HFFc6 (cell line): Measurements from ENCODE around the gene BEND3. TPM values are rescaled to one million over a fixed set of nuclear protein-coding genes. Genes with fewer than 3 reads are reported as not detected.
"Not testable (repeated sequence)": the region's sequence is repeated elsewhere in the genome, so short reads cannot be mapped to it uniquely, and the experiment has no call there.

Source experiments
- DNase-seq: peaks from one replicate; pipeline ENCODE4 v3.0.0-alpha.2; 2018
- H3K27ac Mint-ChIP-seq: 2 replicates; pipeline ENCODE4 v1.8.0; 2020; ENCODE audit warnings: mild to moderate bottlenecking, mixed read lengths
- H3K27me3 Mint-ChIP-seq: 2 replicates; pipeline ENCODE4 v1.8.0; 2021; ENCODE audit warnings: mild to moderate bottlenecking, moderate library complexity, mixed read lengths; ENCODE audit not compliant: insufficient read depth
- H3K36me3 Mint-ChIP-seq: 2 replicates; pipeline ENCODE4 v1.8.0; 2021; ENCODE audit warnings: low read depth, mixed read lengths
- H3K4me1 Mint-ChIP-seq: 2 replicates; pipeline ENCODE4 v1.8.0; 2020; ENCODE audit warnings: low read depth, mixed read lengths
- H3K4me3 Mint-ChIP-seq: 2 replicates; pipeline ENCODE4 v1.8.0; 2020; ENCODE audit warnings: mild to moderate bottlenecking, moderate library complexity, mixed read lengths
- H3K9me3 Mint-ChIP-seq: 2 replicates; pipeline ENCODE4 v1.8.0; 2020; ENCODE audit warnings: mild to moderate bottlenecking, mixed read lengths
- CTCF ChIP-seq: fragments of 200-600 bp; sonication (generic); IDR thresholded peaks from 2 replicates; pipeline ENCODE4 v1.5.0; 2021; ENCODE audit warnings: antibody characterized with exemption, mild to moderate bottlenecking
- total RNA-seq, 6 experiments: library from RNA; stranded (reverse); fragmentation: NEBNext Ultra II Directional; extraction: Animal tissue kit (Norgen Biotek cat#: 25700); gene quantifications; 2 replicates in 1 of 6; 3 replicates in 5 of 6; pipeline ENCODE4 v1.2.3, GENCODE V29; 2021

BEND3 gene
- total RNA-seq, 6 experiments from 2014 or later = 1.9 to 2.3 (median 2.1) TPM

- no peak for TF ChIP-seq CTCF
- Mint-ChIP-seq H3K4me3 (no peak overlapping the region), H3K36me3 (no peaks in the 10 kb centered on the region), H3K27me3 (peaks cover 8% of the 10 kb centered on the region; the same call in 1 of the 2 replicates), H3K4me1 (peaks cover 10% of the 10 kb centered on the region), H3K27ac (no peak overlapping the region), H3K9me3 (no peaks in the 10 kb centered on the region)
- DNase-seq = no peak
Measured at GRCh38 chr6:107118976-107119375, 3.7 kb upstream of the BEND3 start.

- not testable (repeated sequence) for DNase-seq, H3K36me3 Mint-ChIP-seq, H3K27me3 Mint-ChIP-seq, H3K4me1 Mint-ChIP-seq, H3K4me3 Mint-ChIP-seq, H3K9me3 Mint-ChIP-seq, H3K27ac Mint-ChIP-seq
Measured at GRCh38 chr6:107118540-107118939, 3.2 kb upstream of the BEND3 start.

GRCh38 chr6:107116931-107117330 lies 1.6 kb upstream of the BEND3 start:
- Mint-ChIP-seq H3K4me3 (peak overlapping the region; percentile 86), H3K9me3 (no peaks in the 10 kb centered on the region), H3K4me1 (peaks cover 10% of the 10 kb centered on the region), H3K27me3 (peaks cover 5% of the 10 kb centered on the region; the same call in 1 of the 2 replicates), H3K27ac (no peak overlapping the region), H3K36me3 (no peaks in the 10 kb centered on the region)
- no peak for DNase-seq
- no peak for TF ChIP-seq CTCF

- peak; percentile 39 for TF ChIP-seq CTCF
- Mint-ChIP-seq H3K9me3 (no peaks in the 10 kb centered on the region), H3K36me3 (no peaks in the 10 kb centered on the region), H3K4me1 (peaks cover 10% of the 10 kb centered on the region), H3K27me3 (peaks cover 5% of the 10 kb centered on the region; the same call in 1 of the 2 replicates), H3K27ac (peak overlapping the region; percentile 31; the same call in 1 of the 2 replicates), H3K4me3 (peak overlapping the region; percentile 86)
- DNase-seq = no peak
Measured at GRCh38 chr6:107116328-107116892, 1.1 kb upstream of the BEND3 start.

GRCh38 chr6:107115695-107116327 lies 496 bp upstream of the BEND3 start:
- Mint-ChIP-seq H3K27me3 (peaks cover 5% of the 10 kb centered on the region; the same call in 1 of the 2 replicates), H3K9me3 (no peaks in the 10 kb centered on the region), H3K4me1 (peaks cover 10% of the 10 kb centered on the region), H3K36me3 (no peaks in the 10 kb centered on the region), H3K4me3 (peak overlapping the region; percentile 86), H3K27ac (peak overlapping the region; percentile 31; the same call in 1 of the 2 replicates)
- peak; percentile 10 for DNase-seq
- TF ChIP-seq CTCF = no peak

- H3K27me3 Mint-ChIP-seq = peaks cover 5% of the 10 kb centered on the region; the same call in 1 of the 2 replicates
- DNase-seq = peak; percentile 81
- peak overlapping the region; percentile 72 for H3K4me3 Mint-ChIP-seq
- H3K9me3 Mint-ChIP-seq = no peaks in the 10 kb centered on the region
- peaks cover 10% of the 10 kb centered on the region for H3K4me1 Mint-ChIP-seq
- no peak overlapping the region; the same call in 1 of the 2 replicates for H3K27ac Mint-ChIP-seq
- H3K36me3 Mint-ChIP-seq = no peaks in the 10 kb centered on the region
- TF ChIP-seq CTCF = peak; percentile 97
Measured at GRCh38 chr6:107114213-107114925, 946 bp downstream of the BEND3 start.
